CD1c-positive myeloid dendritic cell (primary cell): ENCODE data around the gene SHKBP1.
"Not testable (repeated sequence)": the region's sequence is repeated elsewhere in the genome, so short reads cannot be mapped to it uniquely, and the experiment has no call there.

ENCODE experiments used
- DNase-seq: peaks from one replicate; pipeline ENCODE4 v3.0.0-alpha.2; 2016; ENCODE audit errors: extremely low spot score

Gene SHKBP1, protein sequence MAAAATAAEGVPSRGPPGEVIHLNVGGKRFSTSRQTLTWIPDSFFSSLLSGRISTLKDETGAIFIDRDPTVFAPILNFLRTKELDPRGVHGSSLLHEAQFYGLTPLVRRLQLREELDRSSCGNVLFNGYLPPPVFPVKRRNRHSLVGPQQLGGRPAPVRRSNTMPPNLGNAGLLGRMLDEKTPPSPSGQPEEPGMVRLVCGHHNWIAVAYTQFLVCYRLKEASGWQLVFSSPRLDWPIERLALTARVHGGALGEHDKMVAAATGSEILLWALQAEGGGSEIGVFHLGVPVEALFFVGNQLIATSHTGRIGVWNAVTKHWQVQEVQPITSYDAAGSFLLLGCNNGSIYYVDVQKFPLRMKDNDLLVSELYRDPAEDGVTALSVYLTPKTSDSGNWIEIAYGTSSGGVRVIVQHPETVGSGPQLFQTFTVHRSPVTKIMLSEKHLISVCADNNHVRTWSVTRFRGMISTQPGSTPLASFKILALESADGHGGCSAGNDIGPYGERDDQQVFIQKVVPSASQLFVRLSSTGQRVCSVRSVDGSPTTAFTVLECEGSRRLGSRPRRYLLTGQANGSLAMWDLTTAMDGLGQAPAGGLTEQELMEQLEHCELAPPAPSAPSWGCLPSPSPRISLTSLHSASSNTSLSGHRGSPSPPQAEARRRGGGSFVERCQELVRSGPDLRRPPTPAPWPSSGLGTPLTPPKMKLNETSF

DNA sequence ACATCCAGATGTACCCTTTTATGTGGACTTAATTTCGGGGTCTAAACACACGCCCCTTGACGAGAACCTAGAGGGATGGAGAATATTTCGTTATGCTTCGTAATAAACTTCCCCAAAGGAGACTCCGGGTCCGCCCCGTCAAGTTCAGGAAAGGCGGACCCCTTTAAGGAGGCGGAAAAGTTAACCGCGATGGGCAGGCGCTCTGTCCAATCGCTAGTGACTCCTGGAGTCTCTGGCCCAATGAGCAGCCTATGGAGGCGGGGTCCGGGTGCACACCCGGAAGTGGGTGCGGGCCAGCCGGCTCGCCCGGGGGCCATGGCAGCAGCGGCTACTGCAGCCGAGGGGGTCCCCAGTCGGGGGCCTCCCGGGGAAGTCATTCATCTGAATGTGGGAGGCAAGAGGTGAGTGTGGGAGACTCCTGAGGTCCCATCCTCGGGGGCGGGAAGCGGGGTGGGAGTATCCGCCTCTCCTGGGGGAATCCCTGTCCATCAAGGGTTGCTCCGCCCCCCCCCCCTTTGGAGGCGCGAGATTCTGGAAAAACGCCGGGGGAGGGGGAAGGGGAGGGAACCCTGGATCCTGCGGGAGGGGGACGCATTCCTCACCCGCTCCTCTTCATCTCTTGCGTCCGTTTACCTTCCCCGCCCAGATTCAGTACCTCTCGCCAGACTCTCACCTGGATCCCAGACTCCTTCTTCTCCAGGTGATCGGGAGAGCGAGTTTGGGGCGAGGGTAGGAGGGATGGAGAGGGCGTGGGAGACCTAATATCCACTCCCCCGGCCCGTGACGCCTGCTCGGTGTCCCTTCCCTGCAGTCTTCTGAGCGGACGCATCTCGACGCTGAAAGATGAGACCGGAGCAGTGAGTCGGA, at the start of gene SHKBP1:
TSS of gene SHKBP1 (plus strand) at position 289 of the 867 bp plus-strand sequence. CDS start at position 316, 27 bp downstream.
- DNase-seq, result peak; percentile 98

GRCh38 chr19:40528078-40528477, 48.6 kb upstream of the SHKBP1 start:
- DNase-seq, result no peak

DNA sequence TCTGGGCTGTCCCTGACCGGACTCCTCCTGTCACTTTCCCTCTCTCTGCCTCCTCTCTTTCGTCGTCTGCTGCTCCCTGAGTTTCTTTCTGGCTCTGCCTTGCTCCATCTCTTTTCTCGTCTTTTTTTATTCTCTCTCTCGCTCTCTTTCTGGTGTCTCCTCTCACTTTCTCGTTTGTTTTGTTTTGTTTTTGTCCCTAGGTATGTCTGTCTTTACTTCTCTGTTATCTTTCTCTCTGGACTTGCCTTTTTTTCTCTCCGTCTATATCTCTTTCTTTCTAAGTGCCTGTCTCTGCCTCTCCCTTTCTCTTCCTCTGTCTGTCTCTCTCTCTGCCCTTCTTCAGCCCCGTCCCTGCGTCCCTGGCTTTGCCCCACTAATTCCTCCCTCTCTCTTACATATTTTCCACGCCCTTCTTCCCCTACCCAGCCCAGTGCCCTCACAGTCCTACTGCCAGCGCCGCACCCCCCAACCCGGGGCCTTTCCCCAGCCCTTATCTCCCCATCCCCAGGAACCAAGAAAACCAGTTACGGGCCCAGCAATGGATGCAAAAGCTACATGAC, 48.1 kb upstream of the SHKBP1 start:
- DNase-seq, result no peak

GRCh38 chr19:40529093-40529954, 47.3 kb upstream of the SHKBP1 start:
- peak; percentile 93 for DNase-seq

DNA sequence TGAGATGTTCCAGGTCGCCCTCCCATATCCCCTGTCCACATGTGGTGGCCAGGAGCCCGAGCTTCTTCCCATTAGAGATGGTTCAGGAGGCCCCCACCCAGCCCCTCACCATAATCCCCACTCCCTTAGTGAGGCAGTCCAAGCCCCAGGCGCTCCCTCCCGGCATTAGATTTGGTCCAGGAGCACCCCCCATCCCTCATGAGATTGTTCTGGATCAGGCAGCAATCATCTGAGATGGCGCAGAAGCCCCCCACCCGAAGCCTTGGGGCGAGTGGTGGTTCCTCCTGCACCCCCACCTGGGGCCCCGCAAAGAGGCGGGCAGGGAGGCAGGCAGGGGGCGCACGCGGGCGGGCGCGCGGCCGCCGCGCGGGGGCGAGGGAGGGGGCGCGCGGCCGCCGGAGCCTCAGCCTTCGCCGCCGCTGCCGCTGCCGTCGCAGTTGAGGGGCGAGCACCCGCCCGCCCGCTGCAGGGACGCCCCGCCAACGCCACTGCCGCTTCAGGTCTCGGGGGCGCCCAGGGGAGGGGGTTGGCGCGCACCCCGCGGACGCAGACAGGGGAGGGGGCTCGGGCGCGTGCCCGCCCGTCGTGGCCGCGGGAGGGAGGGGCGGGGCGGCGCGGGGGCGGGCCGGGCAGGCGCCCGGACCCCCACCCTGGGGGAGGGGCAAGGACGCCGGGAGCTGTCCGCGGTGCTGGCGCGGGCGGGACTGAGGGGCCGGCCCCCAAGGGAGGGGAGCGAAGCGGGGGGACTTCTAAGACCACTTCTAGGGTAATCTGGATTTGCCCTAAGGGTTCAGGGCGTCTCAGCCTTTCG, 46.4 kb upstream of the SHKBP1 start:
- DNase-seq, result no peak

DNA sequence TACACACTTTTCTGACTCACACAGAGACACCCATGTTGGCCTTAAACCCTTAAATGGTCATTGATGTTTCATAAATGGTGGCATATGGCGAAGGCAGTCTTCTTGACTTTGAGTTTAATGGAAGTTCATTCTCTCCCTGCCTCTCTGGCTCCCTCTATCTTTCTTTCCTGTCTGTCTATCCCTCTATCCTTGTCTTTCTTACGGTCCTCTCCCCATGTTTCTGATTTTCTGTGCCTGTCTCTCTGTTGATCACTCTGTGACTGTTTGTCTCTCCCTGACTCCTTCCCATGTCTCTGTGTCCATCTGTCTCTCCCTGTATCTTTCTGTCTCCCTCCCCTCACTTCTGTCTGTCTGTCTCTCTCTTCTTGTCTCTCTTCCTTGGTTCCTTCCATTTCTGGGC, 43.2 kb upstream of the SHKBP1 start:
- no peak for DNase-seq

GRCh38 chr19:40534148-40534547, 42.5 kb upstream of the SHKBP1 start:
- no peak for DNase-seq

DNA sequence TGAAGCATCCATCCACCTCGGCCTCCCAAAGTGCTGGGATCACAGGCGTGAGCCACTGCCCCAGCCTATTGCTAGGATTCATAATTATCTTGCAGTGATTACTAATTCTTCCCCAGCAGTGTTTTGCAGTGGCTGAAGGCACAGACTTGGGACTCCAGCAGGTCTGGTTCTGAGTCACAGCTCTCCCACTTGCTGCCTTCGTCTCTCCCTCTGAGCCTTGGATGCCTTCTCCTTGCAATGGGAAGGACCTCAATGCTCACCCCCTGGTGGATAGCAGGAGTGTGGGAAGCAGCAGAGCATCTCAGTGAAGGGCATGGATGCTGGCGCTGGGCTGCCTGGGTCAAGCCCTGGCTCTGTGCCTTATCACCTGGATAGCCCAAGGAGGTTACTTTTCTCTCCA, 37.6 kb upstream of the SHKBP1 start:
- no peak for DNase-seq

DNA sequence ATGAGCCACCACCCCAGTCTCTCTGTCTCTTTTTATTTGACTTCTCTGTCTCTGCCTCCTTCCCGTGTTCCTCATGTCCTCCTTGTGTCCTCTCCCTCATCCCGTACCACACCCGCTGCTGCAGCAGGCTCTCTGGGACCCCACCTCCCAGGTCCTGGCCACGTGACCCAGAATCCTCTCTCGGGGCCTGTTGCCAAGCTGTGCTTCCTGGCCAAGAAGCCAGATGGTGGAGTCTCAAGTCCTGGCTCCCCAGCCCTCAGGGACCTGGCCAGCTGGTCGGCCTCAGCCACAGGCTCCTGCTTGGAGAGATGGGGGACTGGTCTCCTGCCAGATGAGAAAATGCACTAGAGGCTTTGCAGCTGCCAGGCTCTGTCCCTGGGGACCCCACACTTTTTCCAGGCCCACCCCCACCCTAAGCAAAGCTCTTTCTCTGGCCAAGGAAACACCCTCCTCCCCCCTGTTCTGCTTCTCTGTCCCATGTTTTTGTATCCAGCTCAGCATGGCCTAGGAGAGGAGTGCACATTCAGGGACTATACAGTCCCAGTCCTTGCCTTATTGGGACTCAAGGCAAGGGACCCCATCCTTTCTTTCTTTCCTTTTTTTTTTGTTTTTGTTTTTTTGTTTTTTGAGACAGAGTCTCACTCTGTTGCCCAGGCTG, 34.3 kb upstream of the SHKBP1 start:
- DNase-seq, result no peak

GRCh38 chr19:40543029-40543597, 33.6 kb upstream of the SHKBP1 start:
- DNase-seq, result no peak

- not testable (repeated sequence) for DNase-seq
Measured at GRCh38 chr19:40546153-40546841, 30.4 kb upstream of the SHKBP1 start.

GRCh38 chr19:40547190-40547589, 29.5 kb upstream of the SHKBP1 start:
- DNase-seq, result not testable (repeated sequence)

DNA sequence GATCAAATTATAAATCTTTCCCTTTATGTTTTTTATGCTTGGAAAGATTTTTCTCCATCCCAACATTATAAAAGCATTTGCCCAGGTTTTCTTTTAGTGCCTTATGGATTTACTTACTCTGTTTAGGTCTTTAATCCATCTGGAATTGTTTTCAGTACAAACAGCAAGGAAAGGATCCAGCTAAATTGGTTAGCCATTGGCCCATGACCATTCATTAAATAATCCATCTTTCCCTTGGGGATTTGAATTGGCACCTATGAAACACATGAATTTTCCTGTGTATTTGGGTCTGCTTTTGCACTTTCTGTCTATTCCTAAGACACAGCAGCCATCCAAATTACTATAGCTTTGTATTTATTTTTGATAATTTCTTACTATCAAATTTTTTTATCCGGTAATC, 28.8 kb upstream of the SHKBP1 start:
- DNase-seq, result no peak

DNA sequence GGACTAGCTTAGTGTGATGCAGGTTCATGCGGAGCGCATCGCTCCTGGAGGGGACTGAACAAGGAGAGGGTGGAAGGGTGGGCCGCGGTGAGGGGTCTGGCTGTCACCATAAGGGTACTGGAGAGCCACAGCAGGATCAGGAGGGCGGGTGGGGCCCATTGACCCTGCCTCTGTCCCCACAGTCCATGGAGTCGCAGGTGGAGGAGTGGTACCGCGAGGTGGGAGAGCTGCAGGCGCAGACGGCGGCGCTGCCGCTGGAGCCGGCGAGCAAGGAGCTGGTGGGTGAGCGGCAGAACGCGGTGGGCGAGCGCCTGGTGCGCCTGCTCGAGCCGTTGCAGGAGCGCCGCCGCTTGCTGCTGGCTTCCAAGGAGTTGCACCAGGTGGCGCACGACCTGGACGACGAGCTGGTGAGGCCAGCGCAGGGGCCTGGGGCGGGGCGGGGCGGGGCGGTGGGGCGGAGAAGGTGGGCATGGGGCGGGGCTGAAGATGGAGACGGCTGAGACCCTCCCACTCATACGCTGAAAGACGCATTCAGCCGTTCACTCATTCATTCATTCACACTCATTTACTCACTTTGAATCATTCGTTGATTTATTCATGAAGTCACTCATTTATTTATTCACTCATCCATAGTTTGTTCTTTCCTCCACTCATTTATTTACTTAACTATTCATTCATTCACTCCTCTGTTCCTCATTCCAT, 27.5 kb upstream of the SHKBP1 start:
- peak; percentile 73 for DNase-seq

DNA sequence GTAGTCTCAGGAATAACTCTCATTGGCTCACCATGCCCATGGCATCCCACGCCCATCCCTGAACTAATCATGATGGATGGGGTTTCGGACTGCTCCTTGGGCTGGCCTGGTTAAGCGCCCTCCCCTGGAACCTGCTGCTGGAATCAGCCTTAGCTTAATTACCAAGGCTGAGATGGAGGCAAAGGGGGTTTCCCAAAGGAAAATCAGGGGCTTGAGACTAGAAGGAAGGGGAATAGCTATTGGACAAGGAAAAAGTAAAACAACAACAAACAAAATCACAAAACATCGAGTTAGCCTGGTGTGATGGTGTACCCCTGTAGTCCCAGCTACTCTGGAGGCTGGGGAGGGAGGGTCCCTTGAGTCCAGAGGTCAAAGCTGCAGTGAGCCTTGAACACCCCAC, 25.7 kb upstream of the SHKBP1 start:
- DNase-seq, result no peak

DNA sequence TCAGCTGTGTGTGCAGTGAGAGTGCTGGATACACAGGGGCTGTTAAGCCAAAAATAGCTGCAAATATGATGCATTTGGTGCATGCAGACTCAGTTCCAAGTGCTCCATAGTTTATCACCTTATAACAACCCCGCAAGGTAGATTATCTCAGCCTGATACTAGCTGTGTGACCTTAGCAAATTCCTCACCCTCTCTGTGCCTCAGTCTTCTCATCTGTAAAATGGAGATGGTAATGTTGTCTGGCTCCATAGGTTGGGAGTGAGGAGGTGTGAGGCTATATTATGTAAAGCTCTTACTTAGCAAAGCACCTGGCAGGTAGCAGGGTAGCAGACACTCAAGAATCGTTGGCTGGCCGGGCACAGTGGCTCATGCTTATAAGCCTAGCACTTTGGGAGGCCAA, 23.8 kb upstream of the SHKBP1 start:
- DNase-seq, result no peak

- DNase-seq, result no peak
Measured at GRCh38 chr19:40553885-40554857, 22.5 kb upstream of the SHKBP1 start.
